Natural killer cell (primary cell): ENCODE measurements around the gene TNIP3. TPM values are rescaled to one million over a fixed set of nuclear protein-coding genes. Genes with fewer than 3 reads are reported as not detected.

ENCODE experiments used
- ATAC-seq, 3 donors: fragments of 150-1000 bp in 2 of 3; fragments of 200-7000 bp in 1 of 3; cut with Tn5 transposase; 1 replicate in 1 of 3; 2 replicates in 2 of 3; pipeline ENCODE4 v1.10.0; 2021; ENCODE audit warnings: mild to moderate bottlenecking in 2 of 3, moderate library complexity in 2 of 3
- DNase-seq, 2 donors: peaks; one replicate each; pipeline versions ENCODE4 v3.0.0 to v3.0.0-alpha.2; 2013 to 2021; ENCODE audit warnings: mixed read lengths in 1 of 2
- H3K27ac ChIP-seq: one replicate; pipeline ENCODE4 v1.5.1; 2013; ENCODE audit warnings: mild to moderate bottlenecking, low read length
- H3K27me3 ChIP-seq: one replicate; pipeline ENCODE4 v1.6.1; 2013; ENCODE audit warnings: low read length; ENCODE audit not compliant: control insufficient read depth, insufficient read depth
- H3K36me3 ChIP-seq: one replicate; pipeline ENCODE4 v1.6.1; 2013; ENCODE audit warnings: low read length; ENCODE audit not compliant: control insufficient read depth, insufficient read depth
- H3K4me1 ChIP-seq: one replicate; pipeline ENCODE4 v1.6.1; 2013; ENCODE audit warnings: low read length; ENCODE audit not compliant: control insufficient read depth, insufficient read depth
- H3K4me3 ChIP-seq: one replicate; pipeline ENCODE4 v1.5.1; 2013; ENCODE audit warnings: low read length
- H3K9me3 ChIP-seq: one replicate; pipeline ENCODE4 v1.6.1; 2013; ENCODE audit warnings: low read length; ENCODE audit not compliant: control insufficient read depth, insufficient read depth
- H3K27ac Mint-ChIP-seq, 2 donors: one replicate each; pipeline ENCODE4 v1.8.0; 2022; ENCODE audit warnings: mild to moderate bottlenecking in 2 of 2, mixed read lengths in 2 of 2, moderate library complexity in 1 of 2
- H3K27me3 Mint-ChIP-seq, 2 donors: one replicate each; pipeline ENCODE4 v1.8.0; 2022; ENCODE audit warnings: low read depth in 2 of 2, mixed read lengths in 2 of 2
- H3K36me3 Mint-ChIP-seq: one replicate; pipeline ENCODE4 v1.8.0; 2022; ENCODE audit warnings: mixed read lengths
- H3K4me1 Mint-ChIP-seq, 2 donors: one replicate each; pipeline ENCODE4 v1.8.0; 2022; ENCODE audit warnings: mixed read lengths in 2 of 2
- H3K4me3 Mint-ChIP-seq: one replicate; pipeline ENCODE4 v1.8.0; 2022; ENCODE audit warnings: mild to moderate bottlenecking, moderate library complexity, mixed read lengths
- H3K9me3 Mint-ChIP-seq, 2 donors: one replicate each; pipeline ENCODE4 v1.8.0; 2022; ENCODE audit warnings: mixed read lengths in 2 of 2
- CTCF ChIP-seq: fragments of 200-600 bp; IDR thresholded peaks from one replicate; pipeline ENCODE4 v1.8.0; 2022; ENCODE audit warnings: antibody characterized with exemption
- WGBS: methylation state at CpG from one replicate; pipeline ENCODE4 v1.1.7; 2013; ENCODE audit warnings: missing lambda C conversion rate; ENCODE audit not compliant: insufficient coverage; 5-methylcytosine and 5-hydroxymethylcytosine counted together
- intact Hi-C: fragments of 100-400 bp; cut with micrococcal nuclease; formaldehyde crosslinking; loops from one replicate; pipeline ENCODE4 v1.14.2; 2022
- total RNA-seq, 4 donors: library from RNA; stranded (reverse); fragments of 120-200 nt in 1 of 4; gene quantifications; one replicate each; pipeline versions ENCODE4 v1.2.3 to v1.2.4, GENCODE V29; 2013 to 2022

Gene TNIP3
- total RNA-seq, 3 donors from 2014 or later (not counting 1 experiment from before 2014, with no cell fraction given): 0.45 to 2.5 (median 0.64) TPM

GRCh38 chr4:121143131-121143530, 21.0 kb downstream of the TNIP3 start:
- Histone ChIP-seq H3K27ac (no peak overlapping the region), H3K4me1 (no peaks in the 10 kb centered on the region), H3K4me3 (no peak overlapping the region), H3K9me3 (no peaks in the 10 kb centered on the region), H3K27me3 (no peaks in the 10 kb centered on the region), H3K36me3 (no peaks in the 10 kb centered on the region)
- H3K27me3 Mint-ChIP-seq: peaks cover 2 to 6% of the 10 kb centered on the region in 2 donors
- ATAC-seq: no peak
- H3K4me1 Mint-ChIP-seq: peaks cover 5 to 11% of the 10 kb centered on the region in 2 donors
- no peak overlapping the region for H3K27ac Mint-ChIP-seq
- no peak overlapping the region for H3K4me3 Mint-ChIP-seq
- DNase-seq: no peak
- no peaks in the 10 kb centered on the region for H3K9me3 Mint-ChIP-seq
- no peak for TF ChIP-seq CTCF
- intact Hi-C loops: no loop called here
- no peaks in the 10 kb centered on the region for H3K36me3 Mint-ChIP-seq

- Histone ChIP-seq H3K27me3 (no peaks in the 10 kb centered on the region), H3K27ac (no peak overlapping the region), H3K4me3 (no peak overlapping the region), H3K9me3 (no peaks in the 10 kb centered on the region), H3K36me3 (no peaks in the 10 kb centered on the region), H3K4me1 (no peaks in the 10 kb centered on the region)
- no peak for ATAC-seq
- Mint-ChIP-seq H3K9me3 (no peaks in the 10 kb centered on the region), H3K27ac (no peak overlapping the region), H3K4me1 (peaks cover 5 to 11% of the 10 kb centered on the region in 2 donors), H3K27me3 (no peaks in the 10 kb centered on the region), H3K36me3 (no peaks in the 10 kb centered on the region), H3K4me3 (no peak overlapping the region)
- 100% methylated on average over 3 of the region's 5 CpGs for WGBS
- TF ChIP-seq CTCF: no peak
- intact Hi-C loops: no loop called here
- no peak for DNase-seq
Observed at GRCh38 chr4:121140716-121141460, 23.2 kb downstream of the TNIP3 start.

DNA sequence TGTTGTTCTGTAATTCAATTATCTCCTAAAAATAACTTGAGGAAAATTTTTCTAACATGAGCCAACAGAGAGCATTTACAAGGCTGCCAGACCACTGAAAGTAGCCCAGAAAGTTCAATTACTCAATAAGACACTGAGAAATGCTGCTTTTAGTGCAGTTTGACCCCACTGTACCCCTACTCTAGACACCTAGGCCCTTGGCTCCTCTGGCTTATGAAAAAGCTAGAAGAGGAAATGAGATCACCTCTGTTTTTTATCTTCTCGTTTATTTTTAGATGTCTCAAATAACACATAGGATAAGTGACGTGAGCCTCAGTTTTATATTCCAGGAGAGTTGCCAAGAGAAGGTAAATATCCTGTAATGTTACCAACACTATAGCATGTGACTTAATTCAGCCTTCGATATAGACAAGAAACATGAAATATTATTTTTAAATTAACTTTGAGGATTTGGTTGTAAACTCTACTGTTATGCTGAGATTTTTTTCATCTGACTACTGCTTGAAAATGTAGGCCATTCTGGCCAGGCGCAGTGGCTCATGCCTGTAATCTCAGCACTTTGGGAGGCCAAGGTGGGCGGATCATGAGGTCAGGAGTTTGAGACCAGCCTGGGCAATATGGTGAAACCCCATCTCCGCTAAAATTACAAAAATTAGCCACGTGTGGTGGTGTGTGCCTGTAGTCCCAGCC, 24.4 kb downstream of the TNIP3 start:
- no peaks in the 10 kb centered on the region for H3K36me3 Mint-ChIP-seq
- peaks cover 5 to 11% of the 10 kb centered on the region in 2 donors for H3K4me1 Mint-ChIP-seq
- H3K27me3 Mint-ChIP-seq: no peaks in the 10 kb centered on the region
- DNase-seq: peak in 1 of 2 donors; percentile 58
- no peaks in the 10 kb centered on the region for H3K9me3 ChIP-seq
- H3K4me3 ChIP-seq: no peak overlapping the region
- no peak overlapping the region for H3K4me3 Mint-ChIP-seq
- WGBS: 83% methylated on average over 6 of the region's 7 CpGs
- intact Hi-C loops: no loop called here
- H3K27me3 ChIP-seq: no peaks in the 10 kb centered on the region
- H3K4me1 ChIP-seq: no peaks in the 10 kb centered on the region
- TF ChIP-seq CTCF: no peak
- no peaks in the 10 kb centered on the region for H3K36me3 ChIP-seq
- H3K27ac ChIP-seq: no peak overlapping the region
- peak overlapping the region in 1 of 2 donors; percentile 51 for H3K27ac Mint-ChIP-seq
- ATAC-seq: no peak
- no peaks in the 10 kb centered on the region for H3K9me3 Mint-ChIP-seq
